CD4-positive, alpha-beta memory T cell (primary cell): ENCODE results near the gene LIPT2. TPM values are rescaled to one million over a fixed set of nuclear protein-coding genes. Genes with fewer than 3 reads are reported as not detected.
"Not testable (repeated sequence)": the region's sequence is repeated elsewhere in the genome, so short reads cannot be mapped to it uniquely, and the experiment has no call there.

Experiments used
- CTCF ChIA-PET: fragments of 350-600 bp; sonication (Branson Sonifier 250); formaldehyde crosslinking; loops from one replicate; lab custom pipeline; 2021; ENCODE audit warnings: inconsistent platforms; ENCODE audit not compliant: partially characterized antibody; lab: Charles Lee
- POLR2A ChIA-PET: fragments of 350-600 bp; sonication (Branson Sonifier 250); formaldehyde crosslinking; loops from one replicate; lab custom pipeline; 2021; ENCODE audit not compliant: partially characterized antibody; lab: Charles Lee
- DNase-seq, 5 donors: peaks; one replicate each; pipeline versions ENCODE4 v3.0.0 to v3.0.0-alpha.2; 2020 to 2022; ENCODE audit warnings: mixed read lengths in 1 of 5
- H3K27ac ChIP-seq: one replicate; pipeline ENCODE4 v1.7.0; 2013; ENCODE audit warnings: low read depth, low read length
- H3K27me3 ChIP-seq: 2 replicates; pipeline ENCODE4 v1.7.0; 2013; ENCODE audit warnings: mild to moderate bottlenecking, low read length, moderate library complexity; ENCODE audit not compliant: insufficient read depth
- H3K36me3 ChIP-seq: 2 replicates; pipeline ENCODE4 v1.7.0; 2013; ENCODE audit warnings: mild to moderate bottlenecking, low read length, moderate library complexity; ENCODE audit not compliant: insufficient read depth
- H3K4me1 ChIP-seq: 2 replicates; pipeline ENCODE4 v1.7.0; 2013; ENCODE audit warnings: mild to moderate bottlenecking, low read length, moderate library complexity; ENCODE audit not compliant: insufficient read depth
- H3K4me3 ChIP-seq, 2 donors: one replicate each; pipeline ENCODE4 v1.7.0; 2013; ENCODE audit warnings: low read length in 2 of 2, mild to moderate bottlenecking in 1 of 2
- H3K9me3 ChIP-seq, 2 donors: one replicate each; pipeline ENCODE4 v1.7.0; 2013; ENCODE audit warnings: low read length in 2 of 2, control low read depth in 1 of 2; ENCODE audit not compliant: control insufficient read depth in 1 of 2
- H3K27ac Mint-ChIP-seq, 7 donors: one replicate each; pipeline ENCODE4 v1.8.0; 2020 to 2021; ENCODE audit warnings: mixed read lengths in 7 of 7, mild to moderate bottlenecking in 6 of 7, inconsistent platforms in 3 of 7, moderate library complexity in 3 of 7
- H3K27me3 Mint-ChIP-seq, 2 donors: one replicate each; pipeline ENCODE4 v1.8.0; 2020 to 2021; ENCODE audit warnings: mixed read lengths in 2 of 2
- H3K36me3 Mint-ChIP-seq, 2 donors: one replicate each; pipeline ENCODE4 v1.8.0; 2020 to 2021; ENCODE audit warnings: mixed read lengths in 2 of 2, inconsistent platforms in 1 of 2, mild to moderate bottlenecking in 1 of 2
- H3K4me1 Mint-ChIP-seq, 4 donors: one replicate each; pipeline ENCODE4 v1.8.0; 2020 to 2021; ENCODE audit warnings: mixed read lengths in 4 of 4, mild to moderate bottlenecking in 1 of 4
- H3K4me3 Mint-ChIP-seq, 8 donors: one replicate each; pipeline ENCODE4 v1.8.0; 2020 to 2021; ENCODE audit warnings: mixed read lengths in 8 of 8, mild to moderate bottlenecking in 7 of 8, moderate library complexity in 6 of 8, inconsistent platforms in 3 of 8
- H3K9me3 Mint-ChIP-seq, 8 donors: one replicate each; pipeline ENCODE4 v1.8.0; 2020 to 2021; ENCODE audit warnings: mixed read lengths in 8 of 8, mild to moderate bottlenecking in 5 of 8, inconsistent platforms in 3 of 8, moderate library complexity in 1 of 8
- intact Hi-C: fragments of 100-400 bp; cut with micrococcal nuclease; formaldehyde crosslinking; loops from one replicate; pipeline ENCODE4 v1.15.1; 2023
- polyA plus RNA-seq, 2 donors: library from polyadenylated mRNA; unstranded; fragments of 300-500 nt; fragmentation: Illumina TruSeq; gene quantifications; one replicate each; pipeline ENCODE4 v1.2.3, GENCODE V29; 2021
- total RNA-seq, 2 experiments: library from RNA; stranded (reverse); gene quantifications; one replicate each; pipeline ENCODE4 v1.2.3, GENCODE V29; 2021

LIPT2 gene
- total and polyA plus RNA-seq, 4 experiments from 2014 or later = 8.0 to 19.6 (median 12.6) TPM

- no peak overlapping the region for H3K4me3 ChIP-seq
- no peak overlapping the region for H3K27ac Mint-ChIP-seq
- H3K27me3 ChIP-seq = no peaks in the 10 kb centered on the region
- H3K27me3 Mint-ChIP-seq = peaks cover 2 to 16% of the 10 kb centered on the region in 2 donors
- no peaks in the 10 kb centered on the region for H3K4me1 ChIP-seq
- H3K4me3 Mint-ChIP-seq = no peak overlapping the region
- no peaks in the 10 kb centered on the region for H3K36me3 Mint-ChIP-seq
- no peaks in the 10 kb centered on the region for H3K4me1 Mint-ChIP-seq
- H3K36me3 ChIP-seq = no peaks in the 10 kb centered on the region
- DNase-seq = no peak
- H3K9me3 ChIP-seq = no peaks in the 10 kb centered on the region
- H3K9me3 Mint-ChIP-seq = peaks cover 0 to 11% (median 1%) of the 10 kb centered on the region in 8 donors
- ChIA-PET CTCF (no interaction called here), POLR2A (interaction anchor here (1.0 kb wide), 1 partner anchor 27 kb away, joined by 3 read pairs; the partner anchor contains the start of gene LIPT2)
- H3K27ac ChIP-seq = no peak overlapping the region
- intact Hi-C loops = no loop called here
These were observed 27.6 kb upstream of the LIPT2 start for GRCh38 chr11:74520927-74521665.

- Histone ChIP-seq H3K4me1 (no peaks in the 10 kb centered on the region), H3K9me3 (no peaks in the 10 kb centered on the region), H3K27ac (no peak overlapping the region), H3K36me3 (no peaks in the 10 kb centered on the region), H3K27me3 (no peaks in the 10 kb centered on the region), H3K4me3 (no peak overlapping the region)
- Mint-ChIP-seq H3K4me1 (no peaks in the 10 kb centered on the region), H3K27ac (peak overlapping the region in 1 of 7 donors; percentile 57), H3K27me3 (peaks cover 2 to 11% of the 10 kb centered on the region in 2 donors), H3K4me3 (no peak overlapping the region), H3K36me3 (no peaks in the 10 kb centered on the region), H3K9me3 (peaks cover 0 to 13% (median 3%) of the 10 kb centered on the region in 8 donors)
- intact Hi-C loops = no loop called here
- DNase-seq = no peak
- CTCF ChIA-PET = no interaction called here
- POLR2A ChIA-PET = interaction anchor here (0.9 kb wide), 1 partner anchor 10 kb away, joined by 3 read pairs; no protein-coding TSS in a partner anchor
These were observed 26.8 kb upstream of the LIPT2 start for GRCh38 chr11:74520316-74520715.

- POLR2A ChIA-PET = interaction anchor here (0.9 kb wide), 1 partner anchor 11 kb away, joined by 3 read pairs; no protein-coding TSS in a partner anchor
- no peaks in the 10 kb centered on the region for H3K36me3 Mint-ChIP-seq
- intact Hi-C loops = no loop called here
- Histone ChIP-seq H3K4me3 (no peak overlapping the region), H3K36me3 (no peaks in the 10 kb centered on the region), H3K27ac (no peak overlapping the region), H3K9me3 (no peaks in the 10 kb centered on the region), H3K27me3 (no peaks in the 10 kb centered on the region), H3K4me1 (no peaks in the 10 kb centered on the region)
- no peak overlapping the region for H3K27ac Mint-ChIP-seq
- peaks cover 0 to 16% (median 3%) of the 10 kb centered on the region in 8 donors for H3K9me3 Mint-ChIP-seq
- no peaks in the 10 kb centered on the region for H3K4me1 Mint-ChIP-seq
- no peak for DNase-seq
- CTCF ChIA-PET = no interaction called here
- H3K27me3 Mint-ChIP-seq = peaks cover under 1 to 9% of the 10 kb centered on the region in 2 donors
- H3K4me3 Mint-ChIP-seq = no peak overlapping the region
These were observed 26.2 kb upstream of the LIPT2 start for GRCh38 chr11:74519710-74520109.

- H3K9me3 ChIP-seq, H3K4me3 Mint-ChIP-seq, CTCF ChIA-PET, H3K4me3 ChIP-seq, H3K4me1 Mint-ChIP-seq, H3K27me3 ChIP-seq, H3K27ac Mint-ChIP-seq, H3K4me1 ChIP-seq, DNase-seq, POLR2A ChIA-PET, H3K27me3 Mint-ChIP-seq, H3K36me3 ChIP-seq, H3K27ac ChIP-seq, H3K36me3 Mint-ChIP-seq, intact Hi-C loops: not testable (repeated sequence)
- peaks cover 0 to 27% (median 7%) of the 10 kb centered on the region in 8 donors for H3K9me3 Mint-ChIP-seq
These were observed 24.1 kb upstream of the LIPT2 start for GRCh38 chr11:74517592-74517991.

DNA sequence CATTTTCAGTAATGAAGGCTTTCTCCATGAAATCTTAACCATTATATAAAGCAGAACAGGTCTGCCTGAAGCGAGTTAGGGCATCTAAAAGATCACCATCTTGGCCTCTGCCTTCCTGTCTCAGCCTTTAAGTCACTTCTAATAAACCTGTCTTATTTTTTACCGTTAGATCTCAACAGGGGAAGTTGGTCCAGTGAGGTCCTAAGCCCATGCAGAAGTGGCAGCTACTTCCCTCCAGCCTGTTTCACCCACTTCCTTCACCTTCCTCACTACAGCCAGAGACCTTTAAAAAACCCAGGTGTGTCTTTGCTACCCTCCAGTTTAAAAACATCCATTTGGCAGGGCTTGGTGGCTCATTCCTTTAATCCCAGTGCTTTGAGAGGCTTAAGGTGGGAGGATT, 14.1 kb upstream of the LIPT2 start:
- intact Hi-C loops = no loop called here
- Histone ChIP-seq H3K9me3 (no peaks in the 10 kb centered on the region), H3K4me3 (no peak overlapping the region), H3K4me1 (no peaks in the 10 kb centered on the region), H3K27ac (no peak overlapping the region), H3K36me3 (no peaks in the 10 kb centered on the region), H3K27me3 (no peaks in the 10 kb centered on the region)
- Mint-ChIP-seq H3K9me3 (peaks cover 0 to 13% (median 6%) of the 10 kb centered on the region in 8 donors), H3K4me1 (no peaks in the 10 kb centered on the region), H3K27me3 (peaks cover 5 to 7% of the 10 kb centered on the region in 2 donors), H3K4me3 (no peak overlapping the region), H3K36me3 (no peaks in the 10 kb centered on the region), H3K27ac (no peak overlapping the region)
- DNase-seq = no peak
- CTCF ChIA-PET = no interaction called here
- POLR2A ChIA-PET = interaction anchor here (1.0 kb wide), 1 partner anchor 14 kb away, joined by 6 read pairs; the partner anchor contains the start of gene LIPT2

- Histone ChIP-seq H3K9me3 (no peaks in the 10 kb centered on the region), H3K4me3 (no peak overlapping the region), H3K27me3 (no peaks in the 10 kb centered on the region), H3K27ac (no peak overlapping the region), H3K36me3 (no peaks in the 10 kb centered on the region), H3K4me1 (no peaks in the 10 kb centered on the region)
- Mint-ChIP-seq H3K36me3 (peaks cover 0 to under 1% of the 10 kb centered on the region in 2 donors), H3K4me1 (peaks cover 0 to under 1% (median 0%) of the 10 kb centered on the region in 4 donors), H3K27me3 (peaks cover 3 to 7% of the 10 kb centered on the region in 2 donors), H3K27ac (no peak overlapping the region), H3K9me3 (peaks cover 0 to 14% (median 9%) of the 10 kb centered on the region in 8 donors), H3K4me3 (no peak overlapping the region)
- no peak for DNase-seq
- CTCF ChIA-PET = no interaction called here
- intact Hi-C loops = no loop called here
- POLR2A ChIA-PET = no interaction called here
These were observed 13.3 kb upstream of the LIPT2 start for GRCh38 chr11:74506823-74507222.

DNA sequence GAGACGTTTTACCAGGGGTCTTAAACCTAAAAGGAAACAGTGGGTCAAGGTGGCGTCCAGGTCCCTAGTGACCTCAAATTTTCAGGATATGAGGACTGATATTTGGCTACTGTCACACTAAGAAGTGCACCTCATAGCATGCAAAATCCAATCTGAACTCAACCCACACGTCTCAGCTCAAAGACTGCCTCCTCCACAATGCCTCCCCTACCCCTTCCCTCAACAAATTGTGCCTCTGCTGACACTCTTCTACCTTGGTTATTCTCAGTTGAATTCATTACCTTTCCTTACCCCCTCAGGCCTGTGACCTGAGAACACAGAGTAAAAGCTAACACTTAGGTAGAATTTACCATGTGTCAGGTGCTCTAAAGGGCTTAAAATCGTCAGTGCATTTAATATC, 12.4 kb upstream of the LIPT2 start:
- peaks cover 0 to 16% (median 9%) of the 10 kb centered on the region in 8 donors for H3K9me3 Mint-ChIP-seq
- Histone ChIP-seq H3K27me3 (no peaks in the 10 kb centered on the region), H3K4me3 (no peak overlapping the region), H3K4me1 (no peaks in the 10 kb centered on the region), H3K27ac (no peak overlapping the region), H3K9me3 (no peaks in the 10 kb centered on the region), H3K36me3 (no peaks in the 10 kb centered on the region)
- no peak overlapping the region for H3K27ac Mint-ChIP-seq
- peaks cover 0 to 1% (median 0%) of the 10 kb centered on the region in 4 donors for H3K4me1 Mint-ChIP-seq
- H3K4me3 Mint-ChIP-seq = no peak overlapping the region
- H3K36me3 Mint-ChIP-seq = peaks cover 0 to 3% of the 10 kb centered on the region in 2 donors
- DNase-seq = no peak
- ChIA-PET CTCF (no interaction called here), POLR2A (interaction anchor here (1.2 kb wide), 1 partner anchor 12 kb away, joined by 4 read pairs; the partner anchor contains the start of gene LIPT2)
- peaks cover 0 to 10% of the 10 kb centered on the region in 2 donors for H3K27me3 Mint-ChIP-seq
- intact Hi-C loops = no loop called here
